Hepatic stellate cell (primary cell): ENCODE data around the gene SPATS2L.

Source experiments
- DNase-seq: peaks from one replicate; pipeline ENCODE4 v3.0.0; 2011; ENCODE audit warnings: low spot score

Gene SPATS2L, protein sequence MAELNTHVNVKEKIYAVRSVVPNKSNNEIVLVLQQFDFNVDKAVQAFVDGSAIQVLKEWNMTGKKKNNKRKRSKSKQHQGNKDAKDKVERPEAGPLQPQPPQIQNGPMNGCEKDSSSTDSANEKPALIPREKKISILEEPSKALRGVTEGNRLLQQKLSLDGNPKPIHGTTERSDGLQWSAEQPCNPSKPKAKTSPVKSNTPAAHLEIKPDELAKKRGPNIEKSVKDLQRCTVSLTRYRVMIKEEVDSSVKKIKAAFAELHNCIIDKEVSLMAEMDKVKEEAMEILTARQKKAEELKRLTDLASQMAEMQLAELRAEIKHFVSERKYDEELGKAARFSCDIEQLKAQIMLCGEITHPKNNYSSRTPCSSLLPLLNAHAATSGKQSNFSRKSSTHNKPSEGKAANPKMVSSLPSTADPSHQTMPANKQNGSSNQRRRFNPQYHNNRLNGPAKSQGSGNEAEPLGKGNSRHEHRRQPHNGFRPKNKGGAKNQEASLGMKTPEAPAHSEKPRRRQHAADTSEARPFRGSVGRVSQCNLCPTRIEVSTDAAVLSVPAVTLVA

DNA sequence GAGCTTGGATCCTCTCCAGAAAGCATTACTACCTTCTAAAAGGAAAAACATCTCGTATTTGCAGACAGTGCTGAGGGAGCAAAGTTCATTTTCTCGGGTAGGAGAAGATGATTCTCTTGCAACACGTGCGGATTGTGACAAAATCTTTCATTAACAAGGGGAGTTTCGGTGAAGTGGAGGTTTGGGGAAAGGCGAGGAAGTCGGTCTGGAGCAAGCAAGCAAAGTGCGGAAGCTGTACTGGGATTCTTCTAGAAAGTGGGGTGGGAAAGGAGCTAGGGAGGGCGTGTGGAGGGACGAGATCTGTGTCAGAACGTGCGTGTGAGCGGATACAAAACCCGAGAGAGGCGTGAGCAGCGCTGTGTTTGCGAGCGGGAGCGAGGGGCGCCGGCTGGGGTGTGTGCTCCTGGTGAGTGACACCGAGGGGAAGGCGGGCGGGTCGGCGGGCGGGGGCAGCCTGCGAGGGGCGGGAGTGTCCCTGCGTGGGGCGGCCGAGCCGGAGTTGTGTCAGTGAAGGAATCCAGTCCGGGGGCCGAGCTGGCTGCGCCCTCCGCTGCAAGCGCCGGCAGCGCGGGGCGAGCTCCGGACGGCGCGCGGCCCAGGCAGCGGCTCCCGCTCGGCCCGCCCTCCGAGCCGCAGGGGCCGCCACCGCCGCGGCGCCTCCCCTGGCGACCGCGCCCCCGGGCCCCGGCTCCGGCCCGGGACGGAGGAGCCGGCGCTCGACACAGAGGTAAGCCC, at the start of gene SPATS2L:
Gene SPATS2L (plus strand): TSS at position 498 of the 735 bp plus-strand sequence. CDS start 82,552 bp downstream, outside the sequence.
- DNase-seq: peak; percentile 78

DNA sequence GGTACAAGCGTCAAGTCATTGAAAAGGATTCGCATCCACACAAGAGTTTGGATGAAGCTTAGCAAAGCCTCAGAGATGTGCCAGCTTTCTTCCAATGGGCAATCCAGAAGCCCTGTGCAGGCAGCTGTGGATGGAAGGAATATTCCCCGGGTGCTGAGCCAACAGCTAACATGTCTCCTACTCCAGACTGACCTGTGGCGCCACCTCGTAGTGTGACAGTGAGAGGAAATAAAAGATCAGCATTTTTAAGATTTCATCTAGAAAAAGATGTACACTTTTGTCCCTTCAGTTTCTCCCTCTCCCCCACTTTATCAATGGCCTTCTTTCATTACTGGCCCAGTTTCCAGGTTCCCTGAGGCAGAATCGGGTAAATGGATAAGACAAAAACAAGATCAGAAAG, 48.9 kb upstream of the SPATS2L start:
- no peak for DNase-seq

DNA sequence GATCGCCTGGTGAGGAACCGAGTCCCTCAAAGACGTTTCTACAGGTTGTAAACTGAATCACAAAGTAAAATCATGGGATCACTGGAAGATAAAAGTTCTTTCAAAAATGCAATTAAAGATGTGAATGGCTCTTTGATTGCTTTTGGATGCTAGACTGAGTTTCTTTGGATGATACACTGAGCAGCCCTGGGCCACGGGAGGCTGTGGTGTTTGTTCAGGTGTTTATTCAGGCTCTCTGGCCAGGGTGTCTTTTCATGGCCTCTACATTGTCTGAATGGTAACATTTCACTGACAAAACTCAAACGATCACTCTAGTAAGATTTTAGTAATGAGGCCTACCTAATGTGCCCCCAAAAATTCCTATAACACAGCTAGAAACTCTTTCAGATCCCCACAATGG, 48.4 kb upstream of the SPATS2L start:
- no peak for DNase-seq

DNA sequence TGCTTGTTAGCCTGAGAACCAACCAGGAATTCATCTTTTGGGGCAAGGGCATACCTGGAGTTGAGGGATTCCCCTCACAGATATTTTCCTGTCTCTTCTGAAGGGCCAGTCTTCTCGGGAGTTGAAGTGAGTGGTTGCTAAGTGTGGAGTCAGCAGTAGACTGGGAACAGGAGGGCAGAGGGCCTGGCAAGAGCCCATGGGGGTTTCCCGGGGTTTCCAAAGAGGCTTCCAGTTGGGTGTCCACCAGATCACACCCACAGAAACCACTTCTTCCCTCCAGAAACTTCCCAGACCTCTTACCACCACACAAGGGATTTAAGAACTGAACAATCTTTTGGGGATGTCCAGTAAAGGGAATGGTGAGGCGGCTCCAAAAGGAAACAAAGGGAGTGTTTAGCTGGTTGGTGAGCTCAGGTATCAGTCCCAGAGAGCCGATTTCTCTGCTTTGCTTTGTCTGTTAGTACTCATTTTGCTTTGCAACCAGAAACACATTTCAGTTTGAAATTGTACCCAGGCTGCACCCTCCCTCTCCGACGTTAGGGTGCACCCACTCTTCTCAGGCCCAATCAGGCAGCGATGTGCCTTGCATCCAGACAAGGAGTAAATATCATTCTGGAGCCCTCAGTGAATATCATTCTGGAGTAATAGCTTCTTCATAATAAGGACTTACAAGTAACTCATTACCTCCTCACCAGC, 47.5 kb upstream of the SPATS2L start:
- no peak for DNase-seq

DNA sequence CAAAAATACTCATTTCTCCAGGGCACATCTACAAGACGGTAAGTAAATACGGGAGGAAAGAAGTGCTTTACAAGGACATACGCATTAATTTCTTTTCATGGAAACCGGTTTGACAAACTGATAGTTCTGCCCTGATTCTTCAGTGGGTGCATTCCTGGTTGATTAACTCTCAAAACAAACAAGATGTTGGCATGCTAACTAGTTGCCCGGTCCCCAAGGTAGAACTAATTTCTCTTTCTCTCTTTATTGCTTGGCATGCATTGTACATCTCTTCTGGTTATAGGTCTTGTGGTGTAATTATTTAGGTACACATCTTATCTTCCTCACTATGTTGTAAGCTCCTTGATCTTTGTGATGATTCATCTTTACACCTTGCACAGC, 46.9 kb upstream of the SPATS2L start:
- no peak for DNase-seq

DNA sequence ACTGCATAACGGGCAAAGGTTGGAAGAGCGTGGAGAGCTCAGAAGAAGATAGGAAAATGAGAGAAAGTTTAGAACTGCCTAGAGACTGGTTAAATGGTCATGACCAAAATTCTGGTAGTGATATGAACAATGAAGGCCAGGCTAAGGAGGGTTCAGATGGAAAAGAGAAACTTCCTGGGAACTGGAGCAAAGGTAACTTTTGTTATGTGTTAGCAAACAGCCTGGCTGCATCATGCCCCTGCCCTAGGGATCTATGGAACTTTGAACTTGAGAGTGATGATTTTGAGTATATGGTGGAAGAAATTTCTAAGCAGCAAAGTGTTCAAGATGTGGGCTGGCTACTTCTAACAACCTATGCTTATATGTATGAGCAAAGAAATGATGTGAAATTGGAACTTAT, 44.4 kb upstream of the SPATS2L start:
- no peak for DNase-seq

DNA sequence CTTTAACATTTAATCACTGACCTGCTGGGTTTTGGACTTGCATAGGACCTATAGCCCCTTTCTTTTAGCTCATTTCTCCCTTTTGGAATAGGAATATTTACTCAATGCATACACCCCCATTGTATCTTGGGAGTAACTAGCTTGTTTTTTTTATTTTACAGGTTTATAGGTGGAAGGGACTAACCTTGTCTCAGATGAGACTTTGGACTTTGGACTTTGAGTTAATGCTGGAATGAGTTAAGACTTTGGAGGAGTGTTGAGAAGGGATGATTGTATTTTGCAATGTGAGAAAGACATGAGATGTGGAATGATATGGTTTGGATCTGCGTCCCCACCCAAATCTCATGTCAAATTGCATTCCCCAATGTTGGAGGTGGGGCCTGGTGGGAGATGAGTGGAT, 43.2 kb upstream of the SPATS2L start:
- DNase-seq: no peak

DNA sequence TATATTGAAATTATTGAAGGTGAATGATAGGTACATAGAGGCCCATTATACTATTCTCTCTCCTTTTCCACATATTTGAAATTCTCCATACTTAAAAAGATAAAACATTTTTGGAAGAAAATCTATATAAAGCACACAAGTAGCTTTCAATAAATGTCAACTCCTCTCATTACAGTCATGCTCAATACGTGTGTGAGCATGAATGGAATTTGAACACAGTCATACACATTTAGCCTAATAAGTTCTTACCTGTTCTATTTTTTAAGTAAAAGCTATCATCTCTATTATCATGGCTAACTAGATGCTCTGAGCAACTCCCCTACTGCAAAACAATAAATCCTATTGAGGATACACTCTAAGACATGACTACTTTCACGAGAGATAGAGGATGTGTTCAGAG, 41.9 kb upstream of the SPATS2L start:
- DNase-seq: no peak

DNA sequence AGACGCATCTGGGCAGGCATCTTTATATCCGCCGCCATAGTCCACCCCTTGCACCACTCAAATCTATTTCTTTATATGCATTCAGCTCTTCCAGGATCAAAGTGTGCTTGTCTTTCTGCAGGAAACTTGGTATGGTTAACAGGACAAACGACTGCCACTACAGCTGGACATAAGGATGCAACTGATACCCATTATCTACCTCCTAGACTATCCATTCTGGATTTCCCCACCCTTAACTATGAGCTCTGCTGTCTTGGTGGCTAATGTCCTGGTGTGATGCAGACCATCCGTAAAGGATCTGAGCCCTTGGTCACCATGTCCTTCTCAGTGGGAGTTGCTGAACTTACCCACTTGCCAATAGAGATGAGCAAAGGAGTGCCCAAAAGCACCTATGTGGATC, 40.1 kb upstream of the SPATS2L start:
- no peak for DNase-seq

DNA sequence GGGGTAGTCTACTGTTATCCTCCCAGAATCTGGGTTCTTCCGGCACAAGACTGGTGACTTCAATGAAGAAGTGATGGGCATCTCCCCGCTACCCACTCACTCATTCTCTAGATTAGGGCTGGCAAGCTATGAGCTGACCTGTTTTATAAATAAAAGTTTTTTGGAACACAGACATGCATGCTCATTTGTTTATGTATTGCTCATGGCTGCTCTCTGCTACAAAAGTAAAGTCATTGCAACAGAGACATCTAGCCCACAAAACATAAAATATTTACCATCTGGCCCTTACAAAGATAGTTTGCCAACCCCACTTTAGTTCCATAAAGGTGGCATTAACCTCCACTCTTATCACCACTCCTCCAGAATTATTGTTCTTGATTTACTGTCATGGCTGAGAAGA, 39.1 kb upstream of the SPATS2L start:
- no peak for DNase-seq

DNA sequence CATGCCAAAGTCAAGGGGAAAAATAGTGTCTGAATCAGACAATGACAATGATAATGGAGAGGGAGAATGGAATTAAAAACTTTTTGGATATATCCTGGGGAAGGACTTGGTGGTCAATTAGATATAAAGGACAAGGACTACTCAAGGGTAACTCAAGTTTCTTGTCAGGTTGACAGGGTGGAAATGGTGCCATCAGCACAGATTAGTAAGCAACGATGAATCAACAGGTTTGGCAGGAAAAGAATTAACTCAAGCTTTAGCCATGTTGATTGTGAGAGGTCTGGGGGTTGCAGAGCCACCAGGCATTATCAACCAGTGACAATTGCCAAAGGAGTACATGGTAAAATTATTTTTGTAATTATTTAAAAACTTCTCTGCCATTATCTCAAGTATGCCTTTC, 35.8 kb upstream of the SPATS2L start:
- no peak for DNase-seq

DNA sequence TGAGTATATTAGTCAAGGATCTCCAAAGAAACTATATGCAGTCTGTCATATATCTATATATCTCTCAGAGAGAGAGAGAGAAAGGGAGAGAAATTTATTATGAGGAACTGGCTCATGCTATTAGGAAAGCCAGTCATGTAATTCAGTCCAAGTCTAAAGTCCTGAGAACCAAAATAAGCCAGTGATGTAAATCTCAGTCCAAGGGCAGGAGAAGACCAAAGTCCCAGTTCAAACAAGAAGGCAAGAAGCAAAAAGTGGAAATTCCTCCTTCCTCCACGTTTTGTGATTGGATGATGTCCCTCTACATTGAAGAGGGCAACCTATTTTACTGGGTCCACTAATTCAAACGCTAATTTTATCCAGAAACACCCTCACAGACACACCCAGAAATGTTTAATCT, 34.2 kb upstream of the SPATS2L start:
- no peak for DNase-seq

DNA sequence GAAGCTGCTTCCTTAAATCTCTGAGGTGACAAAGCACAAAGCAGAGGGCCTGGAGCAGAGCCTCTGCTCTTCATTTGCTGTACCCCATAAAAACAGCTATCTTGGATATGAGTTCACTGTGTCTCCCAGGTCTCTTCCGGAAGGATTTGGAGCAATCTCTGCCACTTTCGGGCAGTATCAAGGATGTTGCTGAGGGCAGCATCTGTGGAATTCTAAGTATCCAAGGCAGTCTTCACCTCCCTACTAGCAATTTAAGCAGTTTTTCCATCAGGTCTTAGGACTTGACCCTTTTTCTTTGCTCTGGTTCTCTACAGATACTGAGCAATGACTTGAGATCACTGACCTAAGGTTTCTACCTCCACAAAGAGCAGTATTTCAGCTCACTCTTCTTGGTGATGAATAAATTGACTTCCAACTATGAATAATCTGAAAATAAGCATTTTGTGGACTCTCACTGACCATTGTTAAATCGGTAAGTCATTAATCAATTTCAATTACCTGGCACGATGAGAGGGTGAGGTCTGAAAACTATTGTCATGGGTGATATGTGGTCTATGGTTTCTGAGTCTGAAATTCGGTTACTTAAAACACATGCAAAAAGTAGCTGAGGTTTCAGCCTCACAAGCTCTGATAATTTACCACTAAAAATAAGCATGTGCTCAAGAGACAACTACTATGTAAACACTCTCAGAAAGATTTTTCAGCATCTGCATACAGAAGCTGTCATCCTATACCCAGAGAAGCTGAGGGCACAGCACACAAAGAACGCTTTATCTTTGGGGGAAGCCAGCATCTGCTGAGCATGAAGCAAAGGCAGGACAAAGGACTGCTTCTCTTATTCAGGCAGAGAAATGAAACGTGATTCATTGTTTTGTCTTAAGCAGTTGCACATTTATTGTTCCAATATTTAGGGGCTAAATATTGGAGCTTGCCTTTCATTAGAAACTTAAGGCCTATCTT, 32.1 kb upstream of the SPATS2L start:
- no peak for DNase-seq

DNA sequence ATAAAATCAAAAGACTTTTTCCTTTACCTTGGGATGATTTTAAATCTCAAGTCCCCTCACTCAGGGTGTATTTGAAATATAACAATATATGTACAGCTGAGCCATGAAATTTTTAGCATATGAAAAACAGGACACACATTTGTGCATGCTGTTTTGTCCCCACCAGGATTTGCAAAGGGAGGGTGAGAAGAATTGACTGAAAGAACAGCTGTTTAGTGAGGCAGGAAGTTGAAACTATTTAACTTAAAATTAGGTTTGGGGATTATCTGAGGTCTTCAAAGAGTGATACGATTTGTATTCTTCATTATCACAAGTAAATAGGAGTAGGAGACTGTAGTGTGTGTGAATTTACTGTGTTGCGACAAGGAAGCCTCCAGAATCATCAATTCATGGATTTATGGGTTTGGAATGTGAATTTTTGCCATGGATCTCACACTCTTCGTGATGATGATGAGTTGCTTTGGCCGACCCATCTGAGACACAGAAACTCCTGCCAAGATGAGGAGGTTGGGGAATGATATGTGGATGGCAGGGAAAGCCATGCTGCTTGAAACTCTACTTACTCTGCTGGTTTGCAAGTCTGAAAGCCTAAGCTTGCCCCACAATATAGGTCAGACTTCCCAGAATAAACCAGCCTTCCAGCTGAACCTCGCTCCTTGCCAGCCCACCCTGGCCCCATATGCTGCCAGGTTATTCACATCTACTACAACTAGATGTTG, 31.0 kb upstream of the SPATS2L start:
- DNase-seq: no peak

DNA sequence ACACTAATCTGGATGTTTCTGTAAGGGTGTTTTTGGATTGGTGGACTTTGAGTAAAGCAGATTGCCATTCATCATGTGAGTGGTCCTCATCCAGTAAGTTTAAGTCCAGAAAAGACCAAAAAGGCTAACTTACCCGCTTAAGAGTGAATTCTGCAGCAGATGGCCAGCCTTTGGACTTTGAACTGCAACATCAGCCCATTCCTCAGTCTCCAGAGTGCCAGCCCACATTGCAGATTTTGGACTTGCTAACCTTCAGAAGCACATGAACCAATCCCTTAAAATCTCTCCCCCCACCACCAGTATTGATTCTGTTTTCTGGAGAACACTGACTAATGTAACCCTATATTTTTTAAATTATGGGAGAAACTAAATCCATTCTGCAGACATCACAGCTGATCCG, 30.0 kb upstream of the SPATS2L start:
- DNase-seq: no peak

DNA sequence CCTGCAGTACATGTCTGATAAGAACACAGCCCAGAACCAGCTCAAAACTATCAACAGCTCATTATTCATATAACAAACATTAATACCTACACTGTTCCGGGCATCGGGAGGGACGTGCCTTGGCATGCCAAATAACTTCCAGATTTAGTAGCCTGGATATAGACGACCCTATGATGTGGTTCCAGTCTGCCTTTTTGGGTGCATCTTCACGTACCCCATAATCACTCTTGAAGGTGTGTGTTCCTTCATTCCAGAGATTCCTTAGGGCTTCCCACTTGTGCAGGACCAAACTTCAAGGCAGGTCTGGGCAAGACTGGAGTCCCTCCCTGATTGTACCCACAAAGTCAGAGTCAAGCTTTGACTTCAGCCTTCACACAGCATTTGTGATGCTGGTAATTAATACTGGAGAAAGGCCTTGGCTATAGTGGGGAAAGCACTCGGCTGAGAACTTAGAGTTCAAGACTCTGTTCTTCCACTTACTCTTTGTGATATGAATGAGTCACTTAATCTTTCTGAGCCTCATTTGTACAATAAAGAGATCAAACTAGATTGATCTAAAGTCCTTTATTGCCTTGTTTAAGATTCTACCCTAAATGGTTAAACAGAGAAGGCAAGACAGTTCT, 27.7 kb upstream of the SPATS2L start:
- DNase-seq: no peak

DNA sequence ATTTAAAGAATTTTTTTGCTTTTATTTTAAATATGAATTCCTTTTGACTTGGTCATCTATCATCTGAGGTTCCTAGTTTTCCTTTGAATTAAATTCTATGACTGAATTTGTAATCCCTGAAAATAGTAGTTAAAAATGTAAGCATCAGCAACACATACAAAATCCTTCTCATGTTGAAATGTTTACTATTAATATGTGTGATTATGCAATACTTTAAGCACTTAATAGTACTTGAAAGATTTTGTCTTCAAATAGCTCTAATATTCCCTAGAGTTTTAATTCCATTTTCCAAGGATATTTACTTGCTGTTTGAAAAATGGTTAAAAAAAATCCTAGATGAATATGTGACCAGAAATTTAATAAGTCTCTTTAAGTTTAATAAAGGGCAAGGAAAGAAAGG, 26.6 kb upstream of the SPATS2L start:
- no peak for DNase-seq

DNA sequence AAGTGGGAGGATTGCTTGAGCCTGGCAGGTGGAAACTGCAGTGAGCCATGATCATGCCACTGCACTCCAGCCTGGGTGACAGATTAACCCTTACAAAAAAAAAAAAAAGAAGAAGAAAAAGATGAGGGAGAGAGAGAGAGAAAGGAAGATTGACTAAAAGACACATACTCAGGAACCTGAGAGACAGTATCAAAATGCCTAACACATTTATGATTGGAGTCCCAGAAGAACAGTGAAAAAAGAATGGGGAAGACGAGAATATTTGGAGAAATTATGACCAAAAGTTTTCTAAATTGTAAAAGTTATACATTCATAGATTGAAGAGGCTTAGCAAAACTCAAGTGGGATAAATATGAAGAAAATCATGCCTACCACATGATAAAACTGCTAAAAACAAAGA, 19.9 kb upstream of the SPATS2L start:
- DNase-seq: no peak

DNA sequence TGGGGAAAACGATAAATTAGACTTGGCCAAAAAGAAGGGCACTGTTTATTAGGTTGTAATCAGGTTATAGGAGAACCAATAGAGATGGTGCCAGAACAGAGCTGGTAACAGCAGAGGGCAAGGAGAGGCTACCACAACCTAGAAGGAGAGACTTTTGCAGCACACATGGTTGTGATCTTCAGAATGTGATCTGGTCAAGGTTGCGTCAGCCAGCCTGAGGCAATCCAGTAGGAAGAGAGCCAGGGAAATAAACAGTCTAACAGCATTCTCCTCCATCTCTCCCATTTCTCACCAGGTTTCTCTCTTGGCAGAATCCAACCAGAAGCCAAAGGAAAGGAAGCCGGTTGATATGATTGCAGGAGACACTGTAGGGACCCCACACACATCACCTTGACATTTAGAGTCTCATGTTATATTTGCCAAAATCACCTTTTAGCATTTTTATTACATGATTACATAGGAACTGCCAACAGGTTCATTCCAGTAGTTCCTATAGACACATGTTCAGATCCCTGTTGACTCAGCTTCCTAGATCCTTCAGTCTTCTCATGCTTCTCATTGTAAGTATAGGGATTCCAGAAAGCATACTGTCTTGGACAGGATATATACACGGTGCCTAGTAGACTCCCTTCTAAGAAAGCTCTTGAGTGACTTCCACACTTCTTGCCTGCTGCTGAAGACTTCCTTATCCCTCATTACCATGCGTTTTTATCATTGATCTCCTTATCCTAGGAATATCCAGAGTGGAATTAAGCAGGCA, 17.6 kb upstream of the SPATS2L start:
- DNase-seq: no peak

DNA sequence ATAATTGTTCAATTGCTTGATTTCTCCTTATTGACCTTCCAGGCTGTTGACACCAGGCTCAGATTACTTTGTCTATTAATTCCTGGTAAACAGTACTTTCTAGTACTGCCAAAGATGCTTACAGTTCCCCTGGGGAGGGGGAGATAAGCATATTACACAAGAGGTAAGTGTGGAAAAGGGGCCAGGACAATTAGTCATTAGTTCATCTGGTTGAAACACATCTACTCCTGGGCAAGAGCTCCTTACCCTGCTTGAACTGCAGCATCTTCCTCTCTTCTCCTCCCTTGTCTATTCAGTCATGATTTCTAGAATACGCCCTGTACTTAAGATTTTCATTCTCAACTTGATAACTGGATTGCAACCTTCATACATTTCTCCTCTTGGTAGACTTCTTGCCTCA, 10.4 kb upstream of the SPATS2L start:
- no peak for DNase-seq
